GM18505 (cell line): ENCODE data around the gene MPP2.
"Not testable (repeated sequence)": the region's sequence is repeated elsewhere in the genome, so short reads cannot be mapped to it uniquely, and the experiment has no call there.

Experiments
- ATAC-seq: cut with Tn5 transposase; IDR thresholded peaks from one replicate; pipeline ENCODE4 v1.9.1; 2021; ENCODE audit not compliant: unreplicated experiment
- POLR2A ChIP-seq: IDR thresholded peaks from 4 replicates; pipeline ENCODE4 v1.6.1; 2011; ENCODE audit warnings: borderline replicate concordance; ENCODE audit not compliant: insufficient read depth, insufficient read length; ENCODE audit errors: extremely low read depth

The MPP2 gene

DNA sequence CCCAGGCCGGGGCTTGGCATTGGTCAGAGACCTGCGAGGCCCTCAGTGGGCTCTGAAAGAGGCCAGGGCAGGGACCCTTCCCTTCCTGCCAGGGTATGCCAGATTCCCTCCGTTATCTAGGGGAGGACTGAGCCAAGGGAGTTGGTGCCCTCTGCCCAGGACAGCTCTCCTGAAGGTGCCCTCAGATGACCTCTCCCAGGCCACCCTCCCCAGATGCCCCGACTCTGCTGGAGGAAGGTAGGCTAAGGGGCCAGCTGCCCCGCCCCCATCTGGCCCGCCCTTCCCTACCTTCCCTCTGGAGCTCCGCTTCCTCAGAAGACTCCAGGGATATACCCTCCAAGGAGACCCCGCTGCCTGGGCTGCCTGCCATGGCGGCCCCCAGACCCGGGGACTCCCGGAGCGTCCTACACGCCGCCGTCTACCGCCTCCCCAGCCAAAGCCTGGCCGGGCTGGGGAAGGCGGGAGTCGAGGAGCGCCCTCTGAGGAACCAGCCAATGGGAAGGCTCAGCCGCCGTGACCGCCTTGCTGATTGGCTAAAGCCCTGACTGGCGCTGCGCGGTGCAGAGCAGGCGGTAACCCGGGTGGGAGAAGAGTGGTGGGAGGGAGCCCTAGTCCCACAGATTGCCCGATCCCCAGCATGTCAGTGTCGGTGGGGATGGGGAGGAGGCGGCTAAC, 7.0 kb downstream of the MPP2 start:
- TF ChIP-seq POLR2A: no peak
- no peak for ATAC-seq

GRCh38 chr17:43898446-43898845, 8.9 kb downstream of the MPP2 start:
- no peak for TF ChIP-seq POLR2A
- ATAC-seq: no peak

DNA sequence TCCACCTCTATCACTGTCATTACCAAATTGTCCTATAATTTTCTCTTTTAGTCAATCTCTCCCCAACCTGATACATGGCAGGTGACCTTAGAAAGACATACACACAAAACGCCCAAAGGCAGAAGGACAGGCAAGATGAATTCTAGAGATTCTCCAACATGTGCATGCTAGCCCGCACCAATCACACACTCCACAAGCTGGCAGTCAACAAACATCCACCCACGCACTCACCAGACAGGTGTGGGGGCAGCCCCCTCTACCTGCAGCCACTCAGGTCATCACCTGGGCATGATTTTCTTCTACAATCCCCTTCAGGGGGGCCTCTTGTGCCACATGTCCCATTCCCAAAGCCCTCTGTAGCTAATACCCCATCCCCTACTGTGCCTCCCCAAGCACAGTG, 9.5 kb downstream of the MPP2 start:
- ATAC-seq: no peak
- no peak for TF ChIP-seq POLR2A

- not testable (repeated sequence) for ATAC-seq
Measured at GRCh38 chr17:43894494-43894893, 12.8 kb downstream of the MPP2 start.

- no peak for TF ChIP-seq POLR2A
- ATAC-seq: no peak
Measured at GRCh38 chr17:43892647-43892952, 14.7 kb downstream of the MPP2 start.

DNA sequence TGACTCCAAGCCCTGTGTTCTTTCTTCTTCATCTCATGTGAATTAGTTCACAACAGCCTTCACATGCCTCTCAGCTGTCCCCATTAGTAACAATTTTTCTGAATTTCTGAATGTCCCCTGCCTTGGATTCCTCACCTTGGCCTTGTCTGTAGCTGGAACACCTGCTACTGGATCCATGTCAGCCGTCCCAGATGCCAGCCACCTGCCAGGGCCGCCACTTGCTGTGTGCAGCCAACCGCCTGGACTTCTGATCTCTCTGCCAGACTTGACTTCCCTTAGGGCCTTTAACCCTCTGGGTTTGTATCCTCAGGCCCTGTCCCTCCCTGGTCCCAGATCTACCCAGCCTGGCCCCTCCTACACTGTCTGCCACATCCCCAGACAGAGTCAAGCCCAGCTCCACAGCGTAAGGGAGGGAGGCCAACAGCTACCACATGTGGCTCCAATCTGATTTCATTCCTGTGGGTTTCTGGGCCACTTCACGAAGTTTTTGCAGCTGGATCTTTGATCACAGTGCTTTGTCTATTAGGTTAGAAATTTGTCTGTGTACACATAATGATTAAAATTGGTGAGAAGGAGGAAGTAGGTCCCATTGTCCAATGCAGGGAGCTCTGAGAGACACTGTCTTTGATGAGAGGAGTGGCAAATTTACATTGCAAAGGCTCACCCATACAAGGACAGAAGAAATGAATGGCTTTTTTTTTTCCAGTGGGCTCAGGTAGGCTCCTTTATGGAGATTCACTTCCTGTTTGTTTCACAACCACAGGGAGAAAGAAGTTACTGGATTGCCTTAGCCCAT, 15.3 kb downstream of the MPP2 start:
- no peak for TF ChIP-seq POLR2A
- ATAC-seq: no peak

- TF ChIP-seq POLR2A: no peak
- ATAC-seq: no peak
Measured at GRCh38 chr17:43890240-43890639, 17.1 kb downstream of the MPP2 start.

DNA sequence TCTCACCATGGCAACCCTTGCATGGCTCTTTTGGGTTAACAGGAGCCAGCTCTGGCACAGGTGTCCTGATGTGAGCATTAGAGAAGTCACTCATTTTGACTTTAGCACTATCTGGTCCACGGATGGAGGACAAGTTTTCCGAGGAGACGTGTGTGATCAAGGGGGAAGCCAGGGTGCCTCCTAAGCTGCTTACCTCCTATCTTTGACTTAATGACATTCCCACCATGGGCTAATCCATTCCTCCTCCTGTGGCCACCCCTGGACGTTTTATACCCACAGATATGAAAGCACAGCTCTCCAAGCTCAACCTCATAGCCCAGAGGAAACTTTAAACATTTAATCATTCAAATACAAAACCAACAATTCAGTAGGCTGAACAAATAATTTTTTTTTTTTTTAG, 18.8 kb downstream of the MPP2 start:
- no peak for TF ChIP-seq POLR2A
- no peak for ATAC-seq

GRCh38 chr17:43882761-43883415, 24.4 kb downstream of the MPP2 start:
- no peak for ATAC-seq
- TF ChIP-seq POLR2A: no peak

- no peak for TF ChIP-seq POLR2A
- no peak for ATAC-seq
Measured at GRCh38 chr17:43881758-43882505, 25.4 kb downstream of the MPP2 start.

DNA sequence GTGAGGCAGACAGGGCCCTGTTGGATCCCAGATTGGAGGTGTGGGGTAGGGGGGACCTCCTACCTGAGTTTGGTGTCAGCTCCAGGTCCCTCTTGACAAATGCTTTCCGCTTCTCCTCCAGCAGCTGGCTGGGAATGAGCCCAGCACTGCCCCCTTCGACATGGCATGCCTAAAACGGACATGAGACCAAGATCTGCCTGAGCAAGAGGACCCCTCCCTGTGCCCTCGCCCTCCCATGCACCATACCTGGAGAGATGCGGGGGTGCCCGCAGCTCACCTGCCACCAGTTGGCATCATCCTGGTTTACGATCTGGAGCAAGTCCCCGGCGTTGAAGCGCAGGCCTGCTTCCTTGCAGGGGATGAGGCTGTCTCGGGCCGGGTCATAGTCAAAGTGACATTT, 26.2 kb downstream of the MPP2 start:
- no peak for TF ChIP-seq POLR2A
- ATAC-seq: no peak

DNA sequence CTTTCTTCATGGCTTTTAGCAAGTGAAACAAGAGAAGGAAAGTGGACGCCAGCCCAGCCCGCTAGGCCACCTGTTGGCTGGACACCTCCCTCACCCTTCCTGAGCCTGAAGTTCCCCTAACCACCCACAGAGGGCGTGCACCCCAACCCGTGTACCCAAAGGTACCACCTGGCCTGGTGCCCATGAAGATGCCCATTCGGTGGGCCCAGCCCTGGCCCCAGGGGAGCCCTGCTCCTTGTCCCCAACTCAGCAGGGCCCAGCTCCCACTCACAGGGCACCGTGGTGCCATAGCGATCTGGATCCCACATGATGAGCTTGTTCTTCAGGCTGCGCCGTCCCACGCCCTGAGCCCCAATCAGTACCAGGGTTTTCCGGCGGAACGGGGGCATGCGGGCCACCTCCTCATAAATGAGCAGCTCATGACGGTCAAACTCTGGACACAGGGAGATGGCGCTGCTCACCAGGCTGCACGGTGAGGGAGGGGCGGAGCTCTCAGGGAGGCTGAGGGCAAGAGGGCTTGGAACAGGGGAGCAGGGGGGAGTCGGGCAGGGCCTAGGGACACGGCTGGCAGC, 26.8 kb downstream of the MPP2 start:
- no peak for TF ChIP-seq POLR2A
- no peak for ATAC-seq

DNA sequence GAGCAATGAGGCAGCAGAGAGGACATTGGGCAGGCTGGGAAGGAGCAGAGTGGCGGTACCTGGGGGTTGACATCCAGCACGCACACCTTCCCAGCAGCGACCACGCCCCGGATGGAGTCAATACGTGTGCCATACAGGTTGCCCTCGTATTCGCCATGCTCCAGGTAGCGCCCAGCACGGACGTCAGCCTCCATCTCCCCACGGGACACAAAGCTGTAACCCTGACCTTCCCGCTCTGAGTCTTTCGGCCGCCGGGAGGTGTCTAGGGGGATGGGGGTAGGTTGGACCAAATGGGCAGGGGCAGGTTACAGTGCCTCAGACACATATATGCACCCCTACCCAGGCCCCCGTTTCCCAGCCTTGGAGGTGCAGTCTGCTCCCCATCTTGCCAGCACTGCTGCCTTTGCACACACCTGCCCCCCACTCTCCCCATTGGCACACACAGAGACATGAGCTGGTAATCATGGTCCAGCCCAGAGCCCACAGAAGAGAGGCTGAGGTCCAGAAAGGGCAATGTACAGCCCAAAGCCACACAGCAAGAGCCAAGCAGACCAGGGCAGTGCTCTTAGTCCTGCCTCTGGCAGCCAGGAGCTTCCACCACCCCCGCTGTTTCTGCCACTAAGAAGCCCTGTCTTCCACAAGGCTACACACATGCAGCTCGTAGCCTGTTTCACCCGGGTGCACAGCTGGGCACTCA, 27.5 kb downstream of the MPP2 start:
- no peak for ATAC-seq
- TF ChIP-seq POLR2A: no peak
